D341Med (cell line): ENCODE data around the gene VSIG10L2.

Experiments
- DNase-seq: peaks from one replicate; pipeline ENCODE4 v3.0.0; 2012; ENCODE audit warnings: low spot score

The VSIG10L2 gene

GRCh38 chr11:125947419-125948277 is 1.8 kb downstream of the VSIG10L2 start:
- DNase-seq: no peak

DNA sequence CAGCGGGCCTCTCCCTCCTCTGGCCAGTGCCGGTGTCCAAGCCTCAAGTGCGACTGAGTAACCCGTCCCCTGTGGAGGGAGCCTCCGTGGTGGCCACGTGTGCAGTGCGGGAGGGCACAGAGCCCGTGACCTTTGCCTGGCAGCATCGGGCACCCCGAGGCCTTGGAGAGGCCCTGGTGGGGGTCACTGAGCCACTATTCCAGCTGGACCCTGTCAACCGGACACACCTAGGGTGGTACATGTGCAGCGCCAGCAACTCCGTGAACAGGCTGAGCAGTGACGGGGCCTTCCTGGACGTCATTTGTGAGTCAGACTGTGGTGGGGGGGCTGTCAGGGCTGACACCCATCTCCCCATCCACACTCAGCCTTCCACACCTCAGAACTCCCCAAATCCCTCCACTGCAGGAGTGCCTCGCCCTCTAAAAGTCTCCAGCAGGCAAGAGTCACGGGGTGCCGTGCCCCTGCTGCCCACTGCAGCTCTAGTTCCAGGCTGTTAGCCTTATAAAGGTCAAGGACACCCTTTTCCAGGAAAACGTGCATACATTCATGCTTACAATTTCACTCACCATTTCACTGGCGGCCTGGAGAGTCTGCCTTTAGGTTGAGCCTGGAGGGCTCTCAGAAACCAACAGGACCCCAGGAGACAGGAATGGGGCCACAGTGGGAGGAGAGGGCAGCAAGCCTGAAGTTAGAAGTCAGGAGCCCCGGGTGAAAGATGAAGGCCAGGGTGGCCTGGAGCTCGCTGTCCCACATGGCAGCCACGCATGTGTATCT is 2.6 kb downstream of the VSIG10L2 start:
- no peak for DNase-seq

GRCh38 chr11:125949271-125950177 is 3.7 kb downstream of the VSIG10L2 start:
- DNase-seq: no peak

GRCh38 chr11:125950178-125950490 is 4.3 kb downstream of the VSIG10L2 start:
- no peak for DNase-seq

DNA sequence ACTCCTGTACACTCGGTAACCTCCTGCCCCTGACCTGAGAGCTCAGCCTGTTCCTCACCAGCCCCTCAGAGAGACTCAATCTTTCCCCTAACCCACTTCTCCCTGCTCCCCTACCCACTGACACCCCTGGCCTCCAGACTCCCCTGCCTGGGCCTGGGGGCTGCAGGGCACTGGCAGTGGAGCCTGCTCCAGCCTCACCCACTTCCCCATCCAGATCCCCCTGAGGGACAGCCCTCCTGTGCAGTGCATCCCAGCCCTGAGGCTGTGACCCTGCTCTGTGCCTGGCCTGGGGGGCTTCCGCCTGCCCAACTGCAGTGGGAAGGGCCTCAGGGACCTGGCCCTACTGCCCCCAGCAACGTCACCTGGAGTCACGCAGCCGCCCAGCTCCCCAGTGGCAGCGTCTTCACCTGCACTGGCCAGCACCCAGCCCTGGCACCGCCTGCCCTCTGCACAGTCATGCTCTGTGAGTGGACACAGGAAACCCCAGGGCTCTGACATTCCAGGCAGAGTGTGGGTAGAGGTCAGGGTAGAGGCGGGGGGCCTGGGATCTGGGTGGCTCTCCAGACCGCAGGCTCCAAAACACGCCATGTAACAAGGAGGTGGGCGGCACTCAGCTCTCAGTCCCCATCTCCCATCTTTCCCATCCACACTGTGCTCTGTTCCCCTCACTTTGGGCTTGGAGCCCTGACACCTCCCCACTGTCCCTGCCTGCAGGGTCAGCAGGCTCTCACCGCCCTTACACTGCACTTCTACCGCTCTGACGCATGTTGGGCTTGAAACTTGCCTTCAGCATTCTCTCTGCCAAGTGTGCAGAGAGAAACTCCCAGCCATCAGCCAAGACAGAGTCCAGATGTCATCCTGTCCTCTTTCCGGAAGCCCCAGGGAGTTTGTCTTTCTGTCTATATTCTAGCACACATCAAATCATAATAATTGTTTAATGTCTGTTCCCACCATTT is 5.1 kb downstream of the VSIG10L2 start:
- no peak for DNase-seq

DNA sequence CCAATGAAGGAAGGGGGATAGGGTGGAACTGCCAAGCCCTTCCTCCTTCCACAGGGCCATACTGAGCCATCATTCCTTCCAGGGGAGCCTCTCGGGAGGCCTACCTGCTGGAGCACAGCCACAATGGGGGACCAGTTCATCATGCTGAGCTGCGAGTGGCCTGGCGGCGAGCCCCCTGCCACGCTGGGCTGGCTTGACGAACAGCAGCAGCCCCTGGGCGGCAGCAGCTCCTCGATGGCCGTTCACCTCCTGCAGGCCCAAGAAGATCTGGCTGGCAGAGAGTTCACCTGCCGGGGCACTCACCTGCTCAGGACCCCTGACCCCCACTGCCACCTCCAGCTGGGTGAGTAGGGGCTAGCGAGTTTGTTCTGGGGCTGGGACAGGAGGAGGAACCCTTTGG is 5.9 kb downstream of the VSIG10L2 start:
- DNase-seq: no peak

DNA sequence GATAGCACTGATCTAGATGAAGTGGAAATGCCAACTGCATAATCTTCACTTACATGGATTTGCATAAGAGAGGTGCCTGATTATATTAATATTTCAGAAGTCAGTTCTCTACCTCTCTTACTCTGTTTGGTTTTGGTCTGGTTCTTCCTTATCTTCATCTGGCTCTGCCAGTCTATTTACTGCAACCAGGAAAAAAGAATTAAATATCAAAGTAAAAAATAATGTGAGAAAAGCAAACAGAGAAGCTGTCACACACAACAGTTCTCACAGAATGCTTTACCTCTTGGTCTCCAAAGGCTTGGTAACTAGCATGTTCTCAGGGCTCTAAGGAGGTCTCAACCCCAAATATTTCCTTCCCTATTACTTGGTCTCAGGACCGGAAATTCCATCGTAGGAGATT is 6.7 kb downstream of the VSIG10L2 start:
- no peak for DNase-seq

DNA sequence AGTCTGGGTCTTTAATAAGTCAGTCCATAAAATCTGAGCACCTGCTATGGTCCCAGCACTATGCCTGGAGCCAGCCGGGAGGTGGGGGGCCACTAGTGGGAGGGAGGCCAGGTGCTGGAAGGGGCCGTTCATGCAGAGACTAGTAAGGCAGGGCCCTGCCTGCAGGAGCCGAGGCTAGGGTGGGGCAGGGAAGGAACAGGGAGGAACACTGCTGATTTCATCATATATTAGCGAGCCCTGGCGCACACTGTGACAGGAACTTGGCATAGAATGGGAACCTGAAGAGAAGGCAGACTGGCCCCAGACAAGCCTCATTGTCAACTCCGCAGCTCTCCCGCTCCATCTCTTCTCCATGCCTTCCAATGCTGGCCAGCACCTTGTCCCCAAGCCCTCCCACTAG is 7.1 kb downstream of the VSIG10L2 start:
- DNase-seq: no peak

DNA sequence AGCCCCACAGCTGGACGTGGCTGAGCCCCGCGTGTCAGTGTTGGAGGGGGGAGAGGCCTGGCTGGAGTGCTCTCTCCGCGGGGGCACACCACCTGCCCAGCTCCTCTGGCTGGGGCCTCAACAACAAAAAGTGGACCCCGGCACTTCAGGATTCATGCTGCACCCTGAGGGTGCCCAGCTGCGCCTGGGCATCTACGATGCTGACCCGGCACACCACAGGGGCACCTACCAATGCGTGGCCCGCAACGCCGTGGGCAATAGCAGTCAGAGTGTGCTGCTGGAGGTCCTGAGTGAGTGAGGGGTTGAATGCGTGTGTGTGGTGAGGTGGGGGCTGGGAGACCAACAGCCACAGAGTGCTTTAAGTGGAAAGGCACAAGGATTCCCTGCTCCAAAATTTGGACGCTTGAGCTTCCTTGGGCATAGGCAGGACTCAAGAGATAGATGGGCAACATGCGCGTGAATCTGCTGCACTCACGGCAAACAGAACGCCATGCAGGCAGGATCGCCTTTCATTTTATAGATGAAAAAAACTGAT is 7.6 kb downstream of the VSIG10L2 start:
- DNase-seq: no peak

- DNase-seq: no peak
Observed at GRCh38 chr11:125954123-125954944, 8.5 kb downstream of the VSIG10L2 start.

GRCh38 chr11:125954945-125955640 is 9.2 kb downstream of the VSIG10L2 start:
- no peak for DNase-seq

DNA sequence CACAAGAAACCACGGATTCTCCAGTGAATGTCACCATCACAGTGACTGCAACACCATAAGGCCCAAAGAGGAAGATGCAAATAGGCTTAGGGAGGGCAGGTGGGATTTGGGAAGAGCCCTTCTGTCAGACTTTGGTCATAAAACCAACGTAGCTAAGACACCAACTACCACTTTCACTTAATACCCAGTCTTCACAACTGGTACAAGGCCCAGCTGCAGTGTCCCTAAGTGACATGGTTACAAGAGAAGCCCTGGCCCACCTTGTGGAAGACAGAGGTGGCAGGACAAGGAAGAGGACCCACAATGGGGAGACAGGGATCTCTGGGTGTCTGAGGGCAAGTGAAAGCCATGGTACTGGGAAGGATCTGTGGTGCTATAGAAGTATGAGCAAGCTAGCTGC is 10.0 kb downstream of the VSIG10L2 start:
- no peak for DNase-seq

GRCh38 chr11:125956391-125957134 is 10.7 kb downstream of the VSIG10L2 start:
- DNase-seq: no peak

GRCh38 chr11:125957618-125958332 is 11.9 kb downstream of the VSIG10L2 start:
- no peak for DNase-seq

DNA sequence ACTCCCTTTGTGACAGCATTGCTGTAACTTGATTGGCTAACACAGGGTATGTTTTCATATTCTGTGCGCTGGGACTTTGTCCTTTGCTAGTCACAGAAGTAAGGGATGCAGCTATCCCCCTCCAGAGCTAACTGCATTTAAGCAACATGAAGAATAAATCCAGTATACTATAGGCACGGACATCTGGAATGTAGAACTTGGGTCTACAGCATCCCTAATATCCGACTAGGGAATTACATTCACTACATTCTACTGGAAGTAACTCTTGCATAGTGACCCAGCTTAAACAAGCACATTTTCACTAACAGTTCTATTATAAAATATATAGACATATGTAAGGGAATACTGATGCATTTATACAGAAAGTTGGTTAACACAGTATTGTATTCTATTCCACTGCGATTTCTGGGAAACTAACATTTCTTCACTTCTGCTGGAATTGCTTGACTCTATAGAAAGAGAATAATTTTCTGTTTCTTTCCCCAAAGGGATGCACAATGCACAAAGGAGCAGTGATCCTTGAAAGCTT is 13.1 kb downstream of the VSIG10L2 start:
- no peak for DNase-seq

DNA sequence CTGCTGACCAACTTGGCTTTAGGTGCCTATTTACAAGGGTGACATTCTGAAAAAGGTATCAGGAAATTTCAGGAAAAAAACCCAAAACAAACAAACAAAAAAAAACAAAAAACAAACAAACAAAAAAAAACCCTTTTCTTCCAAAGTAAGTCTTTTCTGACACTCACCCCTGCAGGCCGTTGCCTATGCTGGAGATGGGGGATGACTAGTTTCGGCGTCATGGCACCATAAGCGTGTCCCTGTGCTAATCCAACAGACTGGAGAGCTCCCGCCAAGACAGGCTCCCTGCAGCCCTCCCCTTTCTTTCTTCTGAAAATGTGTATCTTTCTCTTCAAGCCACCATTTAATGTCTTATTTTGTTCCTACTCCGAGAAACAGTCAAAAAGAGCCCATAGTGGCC is 13.7 kb downstream of the VSIG10L2 start:
- no peak for DNase-seq

GRCh38 chr11:125959931-125960330 is 14.1 kb downstream of the VSIG10L2 start:
- DNase-seq: no peak

GRCh38 chr11:125960771-125961170 is 14.9 kb downstream of the VSIG10L2 start:
- no peak for DNase-seq
